ENCODE measurements around the gene KLHL11.
"Not testable (repeated sequence)": the region's sequence is repeated elsewhere in the genome, so short reads cannot be mapped to it uniquely, and the experiment has no call there.

Gene KLHL11

DNA sequence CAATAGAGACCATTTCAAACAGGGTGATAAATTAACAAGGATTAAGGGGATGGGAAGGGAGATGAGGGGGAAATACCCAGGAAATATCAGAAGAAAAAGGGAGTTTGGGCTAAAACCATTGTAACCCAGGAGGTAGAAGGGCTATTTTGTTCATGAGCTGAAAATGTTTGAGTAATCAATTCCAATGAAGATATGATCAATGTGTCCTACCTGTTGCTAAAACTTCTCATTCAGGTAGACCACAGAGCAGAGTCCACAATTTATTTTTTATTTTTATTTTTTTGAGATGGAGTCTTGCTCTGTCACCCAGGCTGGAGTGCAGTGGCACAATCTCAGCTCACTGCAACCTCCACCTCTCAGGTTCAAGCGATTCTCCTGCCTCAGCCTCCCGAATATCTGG is 25.8 kb downstream of the KLHL11 start:
- not testable (repeated sequence) for H2AFZ ChIP-seq (ENCODE audit: low read length); H2BK12ac ChIP-seq (ENCODE audit: low read length); H2AK5ac ChIP-seq (ENCODE audit: low read depth, low read length); H3K9ac ChIP-seq (ENCODE audit: low read depth, low read length, poor library complexity); H2BK5ac ChIP-seq (ENCODE audit: low read length); H4K8ac ChIP-seq (ENCODE audit: low read depth, low read length); H2BK120ac ChIP-seq (ENCODE audit: low read depth, low read length); H3K36me3 ChIP-seq (replicated peaks in 1 of 2; ENCODE audit: control insufficient read depth in 2 of 2, insufficient read depth in 2 of 2, low read length in 2 of 2); H3K4me3 ChIP-seq (ENCODE audit: low read length in 2 of 2); H4K91ac ChIP-seq (ENCODE audit: low read depth, low read length, poor library complexity); H3K14ac ChIP-seq (ENCODE audit: low read length); H3K4me1 ChIP-seq (ENCODE audit: control insufficient read depth in 2 of 2, insufficient read depth in 1 of 2, low read depth in 1 of 2, low read length in 2 of 2); H3K79me1 ChIP-seq (ENCODE audit: low read depth, low read length); H3K18ac ChIP-seq (ENCODE audit: low read length); H3K27ac ChIP-seq (replicated peaks; ENCODE audit: low read length); H3K23ac ChIP-seq (ENCODE audit: low read depth, low read length, poor library complexity); DNase-seq (ENCODE audit: low spot score); H2BK15ac ChIP-seq (ENCODE audit: low read length); H3K4ac ChIP-seq (ENCODE audit: low read length); H3K27me3 ChIP-seq (ENCODE audit: control insufficient read depth in 3 of 3, insufficient read depth in 3 of 3, low read depth in 1 of 3, low read length in 3 of 3); H3K9me3 ChIP-seq (replicated peaks in 1 of 2; ENCODE audit: control insufficient read depth in 2 of 2, insufficient read depth in 1 of 2, low read depth in 1 of 2, low read length in 2 of 2); H3K4me2 ChIP-seq (ENCODE audit: insufficient read depth, low read length, poor library complexity, severe bottlenecking)
- no CpG with 5 or more reads among the region's 2 CpGs for WGBS, 2 donors (ENCODE audit: extremely low coverage in 2 of 2, insufficient read length in 2 of 2, insufficient replicate concordance in 1 of 2)

DNA sequence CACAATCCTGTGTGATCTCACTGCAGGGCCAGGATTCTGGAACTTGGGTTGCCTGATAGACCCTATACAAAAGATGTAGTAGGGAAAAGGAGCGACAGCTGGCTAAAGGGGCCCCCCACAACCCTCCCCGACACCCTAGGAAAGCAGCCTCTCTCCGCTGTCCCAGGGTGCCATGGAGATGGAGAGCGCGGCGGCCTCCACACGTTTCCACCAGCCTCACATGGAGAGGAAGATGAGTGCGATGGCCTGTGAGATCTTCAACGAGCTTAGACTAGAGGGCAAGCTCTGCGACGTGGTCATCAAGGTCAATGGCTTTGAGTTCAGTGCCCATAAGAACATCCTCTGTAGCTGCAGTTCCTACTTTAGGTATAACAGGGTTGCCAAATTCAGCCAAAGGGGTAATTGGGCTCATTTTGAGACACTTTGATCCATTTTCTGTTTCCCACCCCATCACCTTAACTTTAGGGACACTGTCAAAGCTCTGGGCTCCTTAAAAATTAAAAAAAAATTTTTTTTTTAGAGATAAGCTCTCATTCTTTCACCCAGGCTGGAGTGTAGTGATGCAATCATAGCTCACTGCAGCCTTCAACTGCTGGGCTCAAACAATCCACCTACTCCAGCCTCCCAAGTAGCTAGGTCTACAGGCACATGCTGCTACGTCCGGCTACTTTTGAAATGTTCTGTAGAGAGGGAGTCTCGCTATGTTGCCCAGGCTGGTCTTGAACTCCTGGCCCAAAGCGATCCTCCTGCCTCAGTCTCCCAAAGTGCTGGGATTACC is 27.3 kb downstream of the KLHL11 start, which contains the start of gene KLHL10:
KLHL10 (plus strand) TSS at position 65 of the 778 bp plus-strand sequence; CDS start at position 173, 108 bp downstream.
- Histone ChIP-seq H4K91ac (ENCODE audit: low read depth, low read length, poor library complexity) (no peak within 1 kb of the TSS), H3K4me3 (ENCODE audit: low read length in 2 of 2) (peak within 1 kb of the TSS in 1 of 2 donors; percentile 92), H3K4ac (ENCODE audit: low read length) (no peak within 1 kb of the TSS)

DNA sequence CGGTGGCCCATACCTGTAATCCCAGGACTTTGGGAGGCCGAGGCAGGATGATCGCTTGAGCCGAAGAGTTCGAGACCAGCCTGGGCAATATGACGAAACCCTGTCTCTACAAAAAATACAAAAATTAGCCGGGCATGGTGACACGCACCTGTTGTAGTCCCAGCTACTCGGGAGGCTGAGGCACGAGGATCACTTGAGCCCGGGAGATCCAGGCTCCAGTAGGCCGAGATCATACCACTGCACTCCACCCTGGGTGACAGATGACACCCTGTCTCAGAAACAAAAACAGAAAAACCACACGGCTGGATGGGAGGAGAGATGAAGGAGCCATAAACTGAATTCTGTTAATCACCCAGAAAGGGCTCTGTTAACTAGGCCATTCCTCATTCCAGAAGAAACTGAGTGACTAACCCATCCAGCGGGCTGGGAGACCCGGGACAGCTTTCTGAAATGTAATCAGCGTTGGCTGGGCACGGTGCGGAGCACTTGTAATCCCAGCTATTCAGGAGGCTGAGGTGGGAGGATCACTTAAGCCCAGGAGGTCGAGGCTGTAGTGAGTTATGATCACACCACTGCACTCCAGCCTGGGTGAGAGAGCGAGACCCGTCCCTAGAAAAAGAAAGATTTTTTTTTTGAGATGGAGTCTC is 28.6 kb downstream of the KLHL11 start:
- H2BK15ac ChIP-seq (ENCODE audit: low read length) = no peak overlapping the region
- H3K4ac ChIP-seq (ENCODE audit: low read length) = no peak overlapping the region
- H2BK12ac ChIP-seq (ENCODE audit: low read length) = no peak overlapping the region
- H2BK5ac ChIP-seq (ENCODE audit: low read length) = no peak overlapping the region
- peak overlapping the region; percentile 32 for H3K9ac ChIP-seq (ENCODE audit: low read depth, low read length, poor library complexity)
- H3K36me3 ChIP-seq (replicated peaks in 1 of 2; ENCODE audit: control insufficient read depth in 2 of 2, insufficient read depth in 2 of 2, low read length in 2 of 2) = peaks cover 3 to 31% of the 10 kb centered on the region in 2 donors
- no CpG with 5 or more reads among the region's 21 CpGs for WGBS, 2 donors (ENCODE audit: extremely low coverage in 2 of 2, insufficient read length in 2 of 2, insufficient replicate concordance in 1 of 2)
- H3K4me1 ChIP-seq (ENCODE audit: control insufficient read depth in 2 of 2, insufficient read depth in 1 of 2, low read depth in 1 of 2, low read length in 2 of 2) = peaks cover 3% of the 10 kb centered on the region in 2 donors
- no peak overlapping the region for H2AK5ac ChIP-seq (ENCODE audit: low read depth, low read length)
- no peak overlapping the region for H4K91ac ChIP-seq (ENCODE audit: low read depth, low read length, poor library complexity)
- DNase-seq (ENCODE audit: low spot score) = no peak
- no peak overlapping the region for H4K8ac ChIP-seq (ENCODE audit: low read depth, low read length)
- H3K23ac ChIP-seq (ENCODE audit: low read depth, low read length, poor library complexity) = no peak overlapping the region
- no peaks in the 10 kb centered on the region for H3K9me3 ChIP-seq (replicated peaks in 1 of 2; ENCODE audit: control insufficient read depth in 2 of 2, insufficient read depth in 1 of 2, low read depth in 1 of 2, low read length in 2 of 2)
- peaks cover 4% of the 10 kb centered on the region for H3K79me1 ChIP-seq (ENCODE audit: low read depth, low read length)
- H3K18ac ChIP-seq (ENCODE audit: low read length) = no peak overlapping the region
- no peak overlapping the region for H2BK120ac ChIP-seq (ENCODE audit: low read depth, low read length)
- H3K4me2 ChIP-seq (ENCODE audit: insufficient read depth, low read length, poor library complexity, severe bottlenecking) = peak overlapping the region; percentile 78
- H2AFZ ChIP-seq (ENCODE audit: low read length) = peak overlapping the region; percentile 98
- H3K14ac ChIP-seq (ENCODE audit: low read length) = no peak overlapping the region
- H3K4me3 ChIP-seq (ENCODE audit: low read length in 2 of 2) = peak overlapping the region; percentile 53 to 92
- H3K27ac ChIP-seq (replicated peaks; ENCODE audit: low read length) = no peak overlapping the region
- peaks cover 0 to 3% (median 0%) of the 10 kb centered on the region in 3 experiments for H3K27me3 ChIP-seq (ENCODE audit: control insufficient read depth in 3 of 3, insufficient read depth in 3 of 3, low read depth in 1 of 3, low read length in 3 of 3)

More for the DNA sequence above, 27.3 kb downstream of the KLHL11 start, which contains the start of gene KLHL10:
- Histone ChIP-seq H3K9ac (ENCODE audit: low read depth, low read length, poor library complexity) (no peak within 1 kb of the TSS), H3K18ac (ENCODE audit: low read length) (no peak within 1 kb of the TSS), H3K9me3 (replicated peaks in 1 of 2; ENCODE audit: control insufficient read depth in 2 of 2, insufficient read depth in 1 of 2, low read depth in 1 of 2, low read length in 2 of 2) (no peaks in the 10 kb centered on the region), H2AK5ac (ENCODE audit: low read depth, low read length) (no peak within 1 kb of the TSS), H2AFZ (ENCODE audit: low read length) (peak within 1 kb of the TSS; percentile 98), H3K4me1 (ENCODE audit: control insufficient read depth in 2 of 2, insufficient read depth in 1 of 2, low read depth in 1 of 2, low read length in 2 of 2) (peaks cover 3% of the 10 kb centered on the region in 2 donors), H3K14ac (ENCODE audit: low read length) (no peak within 1 kb of the TSS), H2BK120ac (ENCODE audit: low read depth, low read length) (no peak within 1 kb of the TSS), H2BK5ac (ENCODE audit: low read length) (no peak within 1 kb of the TSS), H3K23ac (ENCODE audit: low read depth, low read length, poor library complexity) (peak within 1 kb of the TSS; percentile 88), H2BK12ac (ENCODE audit: low read length) (no peak within 1 kb of the TSS), H2BK15ac (ENCODE audit: low read length) (no peak within 1 kb of the TSS), H4K8ac (ENCODE audit: low read depth, low read length) (no peak within 1 kb of the TSS), H3K36me3 (replicated peaks in 1 of 2; ENCODE audit: control insufficient read depth in 2 of 2, insufficient read depth in 2 of 2, low read length in 2 of 2) (peaks cover 0 to 19% of the 10 kb centered on the region in 2 donors), H3K27me3 (ENCODE audit: control insufficient read depth in 3 of 3, insufficient read depth in 3 of 3, low read depth in 1 of 3, low read length in 3 of 3) (peaks cover 0 to 3% (median 0%) of the 10 kb centered on the region in 3 experiments), H3K27ac (replicated peaks; ENCODE audit: low read length) (no peak within 1 kb of the TSS), H3K79me1 (ENCODE audit: low read depth, low read length) (peaks cover 4% of the 10 kb centered on the region), H3K4me2 (ENCODE audit: insufficient read depth, low read length, poor library complexity, severe bottlenecking) (no peak within 1 kb of the TSS)
- no peak for DNase-seq (ENCODE audit: low spot score)
- WGBS, 2 donors (ENCODE audit: extremely low coverage in 2 of 2, insufficient read length in 2 of 2, insufficient replicate concordance in 1 of 2) = no CpG with 5 or more reads among the region's 15 CpGs

Data from neuronal stem cell (in vitro differentiated cells).